Activated CD4-positive, alpha-beta T cell treated with anti-CD3 and anti-CD28 coated beads, Interleukin-2, amount 50 U/mL, for 24 hours (primary cell): ENCODE data around the gene TPBGL.
"Not testable (repeated sequence)": the region's sequence is repeated elsewhere in the genome, so short reads cannot be mapped to it uniquely, and the experiment has no call there.

Experiments used
- DNase-seq, 2 donors: peaks; one replicate each; pipeline ENCODE4 v3.0.0-alpha.2; 2020; ENCODE audit warnings: low read depth in 1 of 2, low spot score in 1 of 2

Gene TPBGL

GRCh38 chr11:75271730-75272129 lies 31.2 kb downstream of the TPBGL start:
- no peak for DNase-seq

- DNase-seq, result no peak
Observed at GRCh38 chr11:75272391-75272790, 31.8 kb downstream of the TPBGL start.

GRCh38 chr11:75272821-75273301 lies 32.3 kb downstream of the TPBGL start:
- DNase-seq, result no peak

GRCh38 chr11:75273411-75274391 lies 33.1 kb downstream of the TPBGL start:
- DNase-seq, result no peak

GRCh38 chr11:75274716-75275115 lies 34.1 kb downstream of the TPBGL start:
- DNase-seq, result not testable (repeated sequence)

GRCh38 chr11:75275581-75275980 lies 35.0 kb downstream of the TPBGL start:
- DNase-seq, result peak; percentile 20 to 49

GRCh38 chr11:75276186-75276585 lies 35.6 kb downstream of the TPBGL start:
- DNase-seq, result no peak

- no peak for DNase-seq
Observed at GRCh38 chr11:75276686-75277085, 36.1 kb downstream of the TPBGL start.

GRCh38 chr11:75277211-75277805 lies 36.7 kb downstream of the TPBGL start:
- DNase-seq, result no peak

- DNase-seq, result no peak
Observed at GRCh38 chr11:75277991-75278790, 37.6 kb downstream of the TPBGL start.

GRCh38 chr11:75279273-75279672 lies 38.7 kb downstream of the TPBGL start:
- DNase-seq, result no peak

- peak; percentile 59 to 76 for DNase-seq
Observed at GRCh38 chr11:75280227-75280701, 39.7 kb downstream of the TPBGL start.

- no peak for DNase-seq
Observed at GRCh38 chr11:75280770-75281468, 40.3 kb downstream of the TPBGL start.

- DNase-seq, result no peak
Observed at GRCh38 chr11:75281469-75282095, 41.0 kb downstream of the TPBGL start.

GRCh38 chr11:75283391-75283931 lies 42.9 kb downstream of the TPBGL start:
- no peak for DNase-seq

GRCh38 chr11:75285776-75286360 lies 45.3 kb downstream of the TPBGL start:
- no peak for DNase-seq

GRCh38 chr11:75286826-75287465 lies 46.4 kb downstream of the TPBGL start:
- no peak for DNase-seq

GRCh38 chr11:75287579-75287978 lies 47.0 kb downstream of the TPBGL start:
- no peak for DNase-seq

- DNase-seq, result no peak
Observed at GRCh38 chr11:75289511-75289760, 48.9 kb downstream of the TPBGL start.
